Mammary epithelial cell (primary cell): ENCODE measurements around the gene SLFN5.

ENCODE experiments used
- EZH2 ChIP-seq: IDR thresholded peaks from 2 replicates; pipeline ENCODE4 v1.6.1; 2012; ENCODE audit warnings: low read length, inconsistent platforms, borderline replicate concordance
- TF ChIP-seq, protein P1 (sequence below), 2 donors: IDR thresholded peaks in 1 of 2; conservative IDR thresholded peaks in 1 of 2; 2 replicates each; pipeline ENCODE4 v1.5.1; 2011 to 2012; ENCODE audit warnings: inconsistent platforms in 2 of 2, low read length in 2 of 2, mild to moderate bottlenecking in 2 of 2, control low read depth in 1 of 2, low read depth in 1 of 2; ENCODE audit not compliant: insufficient read depth in 1 of 2; ENCODE audit errors: extremely low read depth in 1 of 2

DNA sequence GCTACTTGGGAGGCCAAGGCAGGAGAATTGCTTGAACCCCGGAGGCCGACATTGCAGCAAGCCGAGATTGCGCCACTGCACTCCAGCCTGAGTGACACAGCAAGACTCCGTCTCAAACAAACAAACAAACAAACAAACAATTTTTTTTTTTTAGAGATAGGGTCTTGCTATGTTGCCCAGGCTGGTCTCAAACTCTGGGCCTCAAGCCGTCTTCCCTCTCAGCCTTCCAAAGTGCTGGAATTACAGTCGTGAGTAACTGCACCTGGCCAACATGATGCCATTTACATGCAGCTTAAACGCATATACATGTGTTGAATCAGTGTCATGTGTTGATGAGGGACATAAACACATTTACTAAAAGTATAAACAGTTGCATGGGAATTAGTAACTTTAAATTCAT, 2.0 kb upstream of the SLFN5 start:
- TF ChIP-seq, protein P1, sequence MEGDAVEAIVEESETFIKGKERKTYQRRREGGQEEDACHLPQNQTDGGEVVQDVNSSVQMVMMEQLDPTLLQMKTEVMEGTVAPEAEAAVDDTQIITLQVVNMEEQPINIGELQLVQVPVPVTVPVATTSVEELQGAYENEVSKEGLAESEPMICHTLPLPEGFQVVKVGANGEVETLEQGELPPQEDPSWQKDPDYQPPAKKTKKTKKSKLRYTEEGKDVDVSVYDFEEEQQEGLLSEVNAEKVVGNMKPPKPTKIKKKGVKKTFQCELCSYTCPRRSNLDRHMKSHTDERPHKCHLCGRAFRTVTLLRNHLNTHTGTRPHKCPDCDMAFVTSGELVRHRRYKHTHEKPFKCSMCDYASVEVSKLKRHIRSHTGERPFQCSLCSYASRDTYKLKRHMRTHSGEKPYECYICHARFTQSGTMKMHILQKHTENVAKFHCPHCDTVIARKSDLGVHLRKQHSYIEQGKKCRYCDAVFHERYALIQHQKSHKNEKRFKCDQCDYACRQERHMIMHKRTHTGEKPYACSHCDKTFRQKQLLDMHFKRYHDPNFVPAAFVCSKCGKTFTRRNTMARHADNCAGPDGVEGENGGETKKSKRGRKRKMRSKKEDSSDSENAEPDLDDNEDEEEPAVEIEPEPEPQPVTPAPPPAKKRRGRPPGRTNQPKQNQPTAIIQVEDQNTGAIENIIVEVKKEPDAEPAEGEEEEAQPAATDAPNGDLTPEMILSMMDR (conservative IDR thresholded peaks at IDR 0.05 in 1 of 2, IDR thresholded peaks at IDR 0.05 in 1 of 2; ENCODE audit: extremely low read depth in 1 of 2, insufficient read depth in 1 of 2, low read depth in 1 of 2, low read length in 2 of 2): no peak
- TF ChIP-seq EZH2: no peak
